Neural cell (in vitro differentiated cells): ENCODE results near the gene CRIM1.

ENCODE experiments used
- CTCF ChIP-seq: fragments of 450-650 bp; IDR thresholded peaks from 2 replicates; pipeline ENCODE4 v1.5.1; 2014; ENCODE audit warnings: antibody characterized with exemption, mild to moderate bottlenecking, moderate library complexity; ENCODE audit not compliant: poor library complexity, severe bottlenecking
- EP300 ChIP-seq: fragments of 450-650 bp; conservative IDR thresholded peaks from 2 replicates; pipeline ENCODE4 v1.6.1; 2014; ENCODE audit warnings: antibody characterized with exemption, mild to moderate bottlenecking, moderate library complexity; ENCODE audit not compliant: poor library complexity, severe bottlenecking
- EZH2 ChIP-seq: fragments of 200-600, 300-800 bp; shearing (Covaris generic), sonication (generic); IDR thresholded peaks from 2 replicates; pipeline ENCODE4 v1.6.1; 2014; ENCODE audit warnings: antibody characterized with exemption, low read length, borderline replicate concordance, mild to moderate bottlenecking; ENCODE audit not compliant: insufficient read depth, poor library complexity, severe bottlenecking
- POLR2AphosphoS5 ChIP-seq: IDR thresholded peaks from 2 replicates; pipeline ENCODE4 v1.6.1; 2012
- RAD21 ChIP-seq: fragments of 450-650 bp; conservative IDR thresholded peaks from 2 replicates; pipeline ENCODE4 v1.6.1; 2014; ENCODE audit warnings: antibody characterized with exemption, mild to moderate bottlenecking, moderate library complexity
- REST ChIP-seq: IDR thresholded peaks from 2 replicates; pipeline ENCODE4 v1.6.1; 2012; ENCODE audit warnings: borderline replicate concordance

GRCh38 chr2:36352701-36353100, 2.9 kb upstream of the CRIM1 start:
- TF ChIP-seq REST (no peak), CTCF (no peak), EP300 (no peak), EZH2 (no peak), RAD21 (no peak), POLR2AphosphoS5 (no peak)
